ENCODE results near the gene SHD.
A peak's percentile ranks its signal among the peaks of the same experiment; 100 is the strongest.

- TF ChIP-seq CTCF (IDR thresholded peaks at IDR 0.05) (peak; percentile 86), REST (IDR thresholded peaks at IDR 0.05; ENCODE audit: insufficient read depth in 1 of 2, low read depth in 2 of 2, low read length in 1 of 2) (0 out of 4 replicates have a peak, but pooled peaks of 1 of the 2 experiments have one; percentile 11), TCF7L2 (IDR thresholded peaks at IDR 0.05; ENCODE audit: low read depth, low read length) (no peak), POLR2AphosphoS5 (IDR thresholded peaks at IDR 0.05; ENCODE audit: low read depth, low read length) (no peak), SIN3A (IDR thresholded peaks at IDR 0.05; ENCODE audit: borderline replicate concordance, insufficient read depth, low read depth, low read length) (no peak)
Observed at GRCh38 chr19:4267101-4267900, 11.8 kb upstream of the SHD start.
